Caco-2 (cell line): ENCODE measurements around the gene PCBP3. TPM values are rescaled to one million over a fixed set of nuclear protein-coding genes. Genes with fewer than 3 reads are reported as not detected.

Source experiments
- BruUV-seq: library from RNA; stranded (reverse); fragments of 400-500 nt; replicated peaks from 2 replicates; lab custom pipeline; 2021; lab: Mats Ljungman, UMichigan
- CTCF ChIA-PET: fragments of 300-600 bp; sonication (Branson Sonifier 250); formaldehyde crosslinking; loops from one replicate; lab custom pipeline; 2022; ENCODE audit warnings: antibody characterized with exemption; lab: Charles Lee
- POLR2A ChIA-PET: fragments of 300-600 bp; sonication (Branson Sonifier 250); formaldehyde crosslinking; loops from one replicate; lab custom pipeline; 2022; ENCODE audit warnings: antibody characterized with exemption; lab: Charles Lee
- DNase-seq, 2 experiments: peaks; one replicate each; pipeline versions ENCODE4 v3.0.0 to v3.0.0-alpha.2; 2020 to 2022
- H3K27me3 ChIP-seq: replicated peaks from 2 replicates; pipeline ENCODE4 v1.6.0; 2011; ENCODE audit warnings: low read length; ENCODE audit not compliant: control insufficient read depth, insufficient read depth
- H3K36me3 ChIP-seq: 2 replicates; pipeline ENCODE4 v1.5.1; 2011; ENCODE audit warnings: low read length; ENCODE audit not compliant: control insufficient read depth, insufficient read depth
- H3K4me1 ChIP-seq: fragments of 250-450 bp; sonication (Bioruptor Pico); 2 replicates; pipeline ENCODE4 v1.5.1; 2020; ENCODE audit warnings: mild to moderate bottlenecking
- H3K4me3 ChIP-seq: 2 replicates; pipeline ENCODE4 v1.5.1; 2011; ENCODE audit warnings: low read depth, mild to moderate bottlenecking, control low read depth, low read length
- H3K9me3 ChIP-seq: fragments of 250-450 bp; sonication (Bioruptor Pico); 2 replicates; pipeline ENCODE4 v1.5.1; 2020; ENCODE audit warnings: mild to moderate bottlenecking, moderate library complexity
- H3K27ac Mint-ChIP-seq: one replicate; pipeline ENCODE4 v1.8.0; 2022; ENCODE audit warnings: mixed read lengths; ENCODE audit not compliant: unreplicated experiment
- H3K27me3 Mint-ChIP-seq: one replicate; pipeline ENCODE4 v1.8.0; 2022; ENCODE audit warnings: mixed read lengths; ENCODE audit not compliant: insufficient read depth, unreplicated experiment
- H3K36me3 Mint-ChIP-seq: one replicate; pipeline ENCODE4 v1.8.0; 2022; ENCODE audit warnings: mild to moderate bottlenecking, mixed read lengths; ENCODE audit not compliant: insufficient read depth, unreplicated experiment
- H3K4me1 Mint-ChIP-seq: one replicate; pipeline ENCODE4 v1.8.0; 2022; ENCODE audit warnings: low read depth, mixed read lengths; ENCODE audit not compliant: unreplicated experiment
- H3K4me3 Mint-ChIP-seq: one replicate; pipeline ENCODE4 v1.8.0; 2022; ENCODE audit warnings: mild to moderate bottlenecking, moderate library complexity, mixed read lengths; ENCODE audit not compliant: unreplicated experiment
- H3K9me3 Mint-ChIP-seq: one replicate; pipeline ENCODE4 v1.8.0; 2022; ENCODE audit warnings: mixed read lengths; ENCODE audit not compliant: unreplicated experiment
- CTCF ChIP-seq, 2 experiments: fragments of 200-600 bp in 1 of 2; IDR thresholded peaks; 1 replicate in 1 of 2; 2 replicates in 1 of 2; pipeline versions ENCODE4 v1.5.1 to v1.8.0; 2011 to 2022; ENCODE audit warnings: antibody characterized with exemption in 1 of 2, control low read depth in 1 of 2, inconsistent platforms in 1 of 2, low read depth in 1 of 2, low read length in 1 of 2, mild to moderate bottlenecking in 1 of 2, moderate library complexity in 1 of 2; ENCODE audit not compliant: insufficient read depth in 1 of 2, severe bottlenecking in 1 of 2, unreplicated experiment in 1 of 2
- intact Hi-C: fragments of 100-400 bp; cut with micrococcal nuclease; formaldehyde crosslinking; loops from one replicate; pipeline ENCODE4 v1.10.0; 2022; ENCODE audit not compliant: unreplicated experiment
- total RNA-seq: library from RNA; stranded (reverse); gene quantifications from 2 replicates; pipeline ENCODE4 v1.2.3, GENCODE V29; 2022

PCBP3 gene
- total RNA-seq, 1 experiment from 2014 or later: 0.75 TPM

GRCh38 chr21:45937721-45938452, 294.4 kb downstream of the PCBP3 start:
- no peak for TF ChIP-seq CTCF (IDR thresholded peaks at IDR 0.05; ENCODE audit: insufficient read depth in 1 of 2, low read depth in 1 of 2, low read length in 1 of 2, severe bottlenecking in 1 of 2, unreplicated experiment in 1 of 2)
- ChIA-PET POLR2A (no interaction called here), CTCF (interaction anchor here (0.5 to 0.7 kb wide), 2 partner anchors 33 to 488 kb away, joined by 3 read pairs; no protein-coding TSS in a partner anchor)
- no peak overlapping the region for H3K27ac Mint-ChIP-seq
- H3K4me1 ChIP-seq: no peaks in the 10 kb centered on the region
- H3K4me3 Mint-ChIP-seq: no peak overlapping the region
- intact Hi-C loops: no loop called here
- H3K4me1 Mint-ChIP-seq: no peaks in the 10 kb centered on the region
- peaks cover 14% of the 10 kb centered on the region for H3K27me3 Mint-ChIP-seq
- H3K4me3 ChIP-seq: no peak overlapping the region
- H3K9me3 Mint-ChIP-seq: no peaks in the 10 kb centered on the region
- BruUV-seq: no TSS peak
- no peaks in the 10 kb centered on the region for H3K9me3 ChIP-seq
- no peak for DNase-seq
- no peaks in the 10 kb centered on the region for H3K27me3 ChIP-seq
- H3K36me3 Mint-ChIP-seq: no peaks in the 10 kb centered on the region
- no peaks in the 10 kb centered on the region for H3K36me3 ChIP-seq

DNA sequence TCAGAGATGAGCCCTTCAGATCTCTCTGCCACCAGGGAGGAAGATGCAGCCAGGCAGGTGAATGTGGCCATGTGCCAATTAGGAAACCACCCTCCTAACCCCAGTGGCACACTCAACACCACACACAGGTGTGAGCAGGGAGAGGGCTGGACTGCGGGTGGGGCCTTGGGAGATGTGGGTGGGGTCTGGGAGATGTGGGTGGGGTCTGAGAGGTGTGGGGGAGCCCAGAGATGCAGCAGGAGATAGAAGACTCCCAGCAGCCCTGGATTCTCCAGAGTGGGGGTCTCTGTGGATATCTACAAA, 294.9 kb downstream of the PCBP3 start:
- peak in 1 of 2 experiments; percentile 19 for DNase-seq
- H3K9me3 ChIP-seq: no peaks in the 10 kb centered on the region
- H3K36me3 ChIP-seq: no peaks in the 10 kb centered on the region
- TF ChIP-seq CTCF (IDR thresholded peaks at IDR 0.05; ENCODE audit: insufficient read depth in 1 of 2, low read depth in 1 of 2, low read length in 1 of 2, severe bottlenecking in 1 of 2, unreplicated experiment in 1 of 2): no peak
- no peaks in the 10 kb centered on the region for H3K9me3 Mint-ChIP-seq
- H3K36me3 Mint-ChIP-seq: no peaks in the 10 kb centered on the region
- H3K4me3 Mint-ChIP-seq: no peak overlapping the region
- no peaks in the 10 kb centered on the region for H3K4me1 ChIP-seq
- no peaks in the 10 kb centered on the region for H3K4me1 Mint-ChIP-seq
- no peak overlapping the region for H3K4me3 ChIP-seq
- ChIA-PET POLR2A (no interaction called here), CTCF (interaction anchor here (0.7 kb wide), 1 partner anchor 33 kb away, joined by 3 read pairs; no protein-coding TSS in a partner anchor)
- no peak overlapping the region for H3K27ac Mint-ChIP-seq
- BruUV-seq: no TSS peak
- no peaks in the 10 kb centered on the region for H3K27me3 ChIP-seq
- H3K27me3 Mint-ChIP-seq: peaks cover 8% of the 10 kb centered on the region
- intact Hi-C loops: no loop called here

DNA sequence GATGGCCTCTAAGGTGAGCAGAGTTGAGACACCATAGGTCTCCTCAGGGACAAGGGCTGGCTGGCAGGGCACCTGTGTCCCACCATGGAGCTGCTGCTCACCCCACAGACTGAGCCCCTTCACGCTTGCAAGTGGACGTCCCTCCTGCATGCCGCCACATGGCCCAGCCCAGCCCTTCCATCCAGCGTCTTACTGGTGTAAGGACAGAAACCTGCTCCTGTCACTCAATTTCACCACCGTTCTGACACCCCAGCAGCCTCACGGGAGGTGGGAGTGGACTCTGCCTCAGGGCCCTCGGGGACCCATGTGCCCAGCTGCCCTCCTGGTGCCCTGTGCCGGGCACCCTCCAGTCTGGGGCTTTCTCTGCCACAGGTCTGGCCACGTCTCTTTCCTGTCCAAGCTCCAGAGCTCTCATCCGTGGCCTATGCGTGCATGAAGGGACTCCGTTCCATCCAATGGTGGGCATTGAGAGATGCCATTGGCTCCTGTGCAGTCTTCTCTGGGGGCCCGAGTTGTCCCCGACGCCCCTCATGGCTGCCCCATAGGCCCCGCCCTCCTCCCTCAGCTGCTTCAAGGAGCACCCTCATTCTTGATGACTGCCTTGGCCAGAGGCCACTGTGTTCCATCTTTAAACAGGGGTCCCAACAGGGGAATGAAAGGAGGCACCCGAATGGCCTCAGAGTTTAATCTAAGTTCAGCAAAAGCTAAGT, 295.4 kb downstream of the PCBP3 start:
- no peaks in the 10 kb centered on the region for H3K9me3 Mint-ChIP-seq
- H3K4me3 ChIP-seq: no peak overlapping the region
- intact Hi-C loops: no loop called here
- CTCF ChIA-PET: no interaction called here
- peaks cover 7% of the 10 kb centered on the region for H3K27me3 Mint-ChIP-seq
- no peak for DNase-seq
- BruUV-seq: no TSS peak
- H3K4me1 ChIP-seq: no peaks in the 10 kb centered on the region
- TF ChIP-seq CTCF (IDR thresholded peaks at IDR 0.05; ENCODE audit: insufficient read depth in 1 of 2, low read depth in 1 of 2, low read length in 1 of 2, severe bottlenecking in 1 of 2, unreplicated experiment in 1 of 2): no peak
- no peaks in the 10 kb centered on the region for H3K9me3 ChIP-seq
- no peaks in the 10 kb centered on the region for H3K4me1 Mint-ChIP-seq
- no peaks in the 10 kb centered on the region for H3K36me3 Mint-ChIP-seq
- no peaks in the 10 kb centered on the region for H3K36me3 ChIP-seq
- H3K27ac Mint-ChIP-seq: no peak overlapping the region
- H3K27me3 ChIP-seq: no peaks in the 10 kb centered on the region
- POLR2A ChIA-PET: no interaction called here
- no peak overlapping the region for H3K4me3 Mint-ChIP-seq
